HG03521 (cell line): ENCODE data around the gene MNT.

ENCODE experiments used
- ATAC-seq: cut with Tn5 transposase; IDR thresholded peaks from one replicate; pipeline ENCODE4 v1.9.1; 2021; ENCODE audit warnings: mild to moderate bottlenecking, moderate library complexity; ENCODE audit not compliant: unreplicated experiment

Gene MNT

DNA sequence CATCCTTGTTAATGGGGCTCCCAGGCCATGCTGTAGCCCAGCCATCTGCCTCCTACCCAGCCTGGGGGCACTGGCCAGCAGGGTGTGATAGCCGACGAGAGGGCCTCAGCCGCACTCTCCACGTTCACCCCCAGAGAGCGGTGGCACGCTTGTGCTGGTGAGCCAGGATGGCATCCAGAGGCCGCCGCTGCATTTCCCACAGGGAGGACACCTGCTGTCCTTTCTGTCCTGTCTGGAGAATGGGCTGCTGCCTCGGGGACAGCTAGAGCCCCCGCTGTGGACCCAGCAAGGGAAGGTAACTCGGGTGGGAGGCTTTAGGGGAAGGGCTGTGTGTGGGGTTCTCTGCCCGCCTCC lies 36.1 kb downstream of the MNT start:
- ATAC-seq = no peak

GRCh38 chr17:2363851-2364762 lies 36.8 kb downstream of the MNT start:
- no peak for ATAC-seq

DNA sequence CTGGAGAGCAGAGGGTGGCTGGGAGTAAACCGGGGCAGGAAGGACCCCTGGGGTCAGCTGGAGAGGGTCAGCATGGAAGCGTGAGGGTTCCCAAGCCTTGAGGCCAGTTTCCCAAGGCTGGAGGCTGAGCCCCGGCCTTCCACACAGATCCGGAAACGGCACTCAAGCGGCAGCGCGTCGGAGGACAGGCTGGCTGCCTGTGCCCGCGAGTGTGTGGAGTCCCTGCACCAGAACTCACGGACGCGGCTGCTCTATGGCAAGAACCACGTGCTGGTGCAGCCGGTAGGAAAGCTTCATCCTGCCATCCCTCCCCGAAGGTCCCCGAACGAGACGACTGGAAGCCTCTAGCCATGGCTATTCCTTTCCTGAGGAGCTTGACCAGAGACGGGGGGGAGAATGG lies 37.5 kb downstream of the MNT start:
- ATAC-seq = no peak

DNA sequence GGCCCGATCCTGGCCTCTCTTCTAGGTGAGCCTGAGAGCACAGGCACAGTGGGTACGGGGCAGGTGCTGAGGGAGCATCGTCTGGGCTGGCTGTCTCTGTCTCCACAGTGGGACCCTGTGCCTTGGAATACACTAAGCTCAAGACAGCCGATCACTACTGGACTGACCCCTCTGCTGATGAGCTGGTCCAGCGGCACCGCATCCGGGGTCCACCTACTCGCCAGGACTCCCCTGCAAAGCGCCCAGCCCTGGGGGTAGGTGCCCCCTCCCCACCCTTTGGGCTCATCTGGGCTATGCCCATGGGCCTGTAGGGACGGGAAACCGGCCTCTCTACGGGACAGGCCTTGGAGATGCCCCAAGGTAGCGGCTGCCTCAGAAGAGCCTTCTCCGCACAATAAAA lies 38.0 kb downstream of the MNT start:
- ATAC-seq = no peak

- no peak for ATAC-seq
These were observed 38.4 kb downstream of the MNT start for GRCh38 chr17:2362416-2362815.

GRCh38 chr17:2362016-2362415 lies 38.8 kb downstream of the MNT start:
- ATAC-seq = no peak

DNA sequence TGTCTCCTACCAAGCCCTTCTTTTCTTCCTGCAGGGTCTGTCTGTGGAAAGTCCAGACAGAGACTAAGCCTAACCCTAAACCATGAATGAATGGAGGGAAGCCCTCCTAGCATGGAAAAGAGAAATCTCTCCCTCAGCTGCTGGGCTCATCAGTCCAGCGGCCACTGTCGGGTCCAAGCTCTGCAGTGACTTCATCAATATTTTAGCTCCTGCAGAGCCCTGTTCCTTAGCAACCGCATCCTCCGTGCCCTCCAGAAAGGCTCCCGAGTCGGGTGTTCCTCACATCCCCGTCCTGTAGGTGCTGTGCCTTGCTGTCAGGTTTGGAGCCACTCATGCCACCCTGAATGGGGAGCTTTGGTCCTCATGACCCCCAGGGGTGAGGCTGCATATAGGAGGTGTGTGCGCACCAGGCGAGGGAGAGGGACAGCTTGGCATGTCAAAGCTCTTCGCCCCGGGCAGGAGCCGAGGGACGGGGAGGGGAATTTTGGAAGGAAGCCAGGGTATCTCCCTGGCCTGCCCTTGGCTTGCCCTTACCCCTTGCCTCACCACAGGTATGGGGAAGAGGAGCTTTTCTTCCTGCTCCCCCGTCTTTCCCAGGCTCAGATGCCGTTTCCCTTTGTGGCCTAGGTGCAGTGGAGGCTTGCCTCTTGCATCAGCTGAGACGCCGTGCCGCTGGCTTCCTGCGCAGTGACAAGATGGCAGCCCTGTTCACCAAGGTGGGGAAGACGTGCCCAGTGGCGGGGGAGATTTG lies 39.7 kb downstream of the MNT start:
- ATAC-seq = no peak

DNA sequence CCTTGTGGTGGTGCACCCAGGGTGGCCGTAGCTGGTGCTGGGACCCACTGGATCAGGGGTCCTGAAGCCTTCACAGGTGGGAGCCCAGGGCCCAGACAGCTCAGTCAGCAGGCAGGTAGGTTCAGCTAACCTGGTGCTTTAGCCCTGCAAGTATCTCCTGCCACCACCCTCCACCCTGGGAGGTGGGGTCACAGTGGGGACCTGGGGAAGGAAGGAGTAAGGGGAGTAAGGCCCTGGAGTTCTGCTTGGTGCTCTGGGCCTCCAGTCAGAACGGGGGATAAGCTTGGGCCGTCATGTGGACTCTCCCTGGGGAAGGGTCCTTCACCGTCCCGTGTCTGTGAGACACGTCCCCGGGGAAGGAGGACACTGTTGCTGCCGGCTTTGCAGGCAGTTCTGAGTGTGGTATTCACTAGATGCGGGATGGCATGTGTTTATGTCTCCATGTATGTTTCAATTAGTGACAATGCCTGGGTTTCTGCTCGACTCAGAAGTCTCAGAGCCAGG lies 42.9 kb downstream of the MNT start:
- ATAC-seq = no peak

DNA sequence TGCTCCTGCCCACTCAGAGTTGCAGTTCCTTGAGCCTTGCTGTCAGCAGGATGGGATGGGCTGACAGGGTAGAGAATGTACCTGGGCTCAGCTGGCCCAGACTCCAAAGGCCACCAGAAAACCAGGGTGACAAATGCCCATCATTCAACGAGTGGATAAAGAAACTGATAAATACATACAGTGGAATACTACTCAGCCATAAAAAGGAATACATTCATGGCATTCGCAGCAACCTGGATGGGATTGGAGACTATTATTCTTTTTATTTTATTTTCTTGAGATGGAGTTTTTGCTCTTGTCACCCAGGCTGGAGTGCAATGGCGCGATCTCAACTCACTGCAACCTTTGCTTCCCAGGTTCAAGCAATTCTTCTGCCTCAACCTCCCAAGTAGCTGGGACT lies 43.6 kb downstream of the MNT start:
- no peak for ATAC-seq

GRCh38 chr17:2354311-2354710 lies 46.5 kb downstream of the MNT start:
- ATAC-seq = no peak

DNA sequence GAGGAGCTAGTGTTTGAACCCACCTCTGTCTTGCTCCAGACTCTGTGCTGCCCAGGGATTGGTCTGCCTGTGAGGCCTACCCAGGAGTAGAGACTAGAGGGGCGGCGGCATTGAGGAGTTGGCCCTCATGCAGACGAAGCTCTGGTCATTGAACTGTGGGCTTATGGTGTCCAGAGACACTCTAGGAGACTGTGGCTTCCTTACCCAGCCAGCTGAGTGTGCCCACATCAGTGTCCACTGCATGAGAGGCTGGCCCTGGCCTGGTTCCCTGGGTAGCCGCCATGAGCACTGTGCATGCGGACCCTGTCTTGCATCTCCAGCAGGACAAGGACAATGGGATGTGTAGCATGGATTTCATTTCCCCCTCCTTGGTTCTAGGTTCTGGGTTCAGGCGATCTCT lies 49.6 kb downstream of the MNT start:
- no peak for ATAC-seq

- ATAC-seq = no peak
These were observed 52.8 kb downstream of the MNT start for GRCh38 chr17:2347805-2348685.

- ATAC-seq = no peak
These were observed 54.4 kb downstream of the MNT start for GRCh38 chr17:2346475-2346874.

DNA sequence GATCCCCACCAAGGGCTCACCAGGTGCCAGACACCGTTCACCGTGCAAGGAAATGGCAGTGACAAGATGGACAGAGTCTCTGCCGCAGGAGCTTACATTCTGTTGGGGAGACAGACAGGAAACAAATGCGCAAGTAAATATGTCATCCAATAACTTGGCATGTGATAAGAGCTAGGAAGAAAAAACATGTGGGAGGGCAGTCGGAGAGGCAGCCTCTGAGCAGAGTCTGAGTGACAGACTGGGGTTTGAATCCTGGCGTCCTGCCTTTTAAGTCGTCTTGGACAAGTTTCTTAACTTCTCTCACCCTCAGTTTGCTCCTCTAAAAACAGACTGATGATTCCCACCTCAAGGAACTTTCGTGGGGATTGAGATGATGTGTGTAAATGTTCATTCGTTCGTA lies 56.3 kb downstream of the MNT start:
- ATAC-seq = no peak

- no peak for ATAC-seq
These were observed 57.4 kb downstream of the MNT start for GRCh38 chr17:2343421-2343820.

DNA sequence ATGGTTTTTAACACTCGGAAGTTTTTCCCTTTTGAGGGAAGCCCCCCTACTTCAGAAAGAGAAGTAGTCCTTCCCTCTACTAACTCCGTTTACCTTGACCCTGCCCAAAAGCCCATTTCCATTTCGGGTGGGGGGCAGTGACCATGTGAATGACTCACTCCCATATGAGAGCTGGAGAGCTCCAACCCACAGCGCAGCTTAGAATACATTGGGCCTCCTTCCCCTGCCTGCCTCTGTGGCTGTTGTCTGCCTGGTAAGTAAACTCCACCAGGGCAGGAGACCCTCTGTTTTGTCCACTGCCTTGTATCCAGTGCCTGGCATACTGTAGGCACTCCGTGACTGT lies 62.6 kb downstream of the MNT start:
- ATAC-seq = no peak

DNA sequence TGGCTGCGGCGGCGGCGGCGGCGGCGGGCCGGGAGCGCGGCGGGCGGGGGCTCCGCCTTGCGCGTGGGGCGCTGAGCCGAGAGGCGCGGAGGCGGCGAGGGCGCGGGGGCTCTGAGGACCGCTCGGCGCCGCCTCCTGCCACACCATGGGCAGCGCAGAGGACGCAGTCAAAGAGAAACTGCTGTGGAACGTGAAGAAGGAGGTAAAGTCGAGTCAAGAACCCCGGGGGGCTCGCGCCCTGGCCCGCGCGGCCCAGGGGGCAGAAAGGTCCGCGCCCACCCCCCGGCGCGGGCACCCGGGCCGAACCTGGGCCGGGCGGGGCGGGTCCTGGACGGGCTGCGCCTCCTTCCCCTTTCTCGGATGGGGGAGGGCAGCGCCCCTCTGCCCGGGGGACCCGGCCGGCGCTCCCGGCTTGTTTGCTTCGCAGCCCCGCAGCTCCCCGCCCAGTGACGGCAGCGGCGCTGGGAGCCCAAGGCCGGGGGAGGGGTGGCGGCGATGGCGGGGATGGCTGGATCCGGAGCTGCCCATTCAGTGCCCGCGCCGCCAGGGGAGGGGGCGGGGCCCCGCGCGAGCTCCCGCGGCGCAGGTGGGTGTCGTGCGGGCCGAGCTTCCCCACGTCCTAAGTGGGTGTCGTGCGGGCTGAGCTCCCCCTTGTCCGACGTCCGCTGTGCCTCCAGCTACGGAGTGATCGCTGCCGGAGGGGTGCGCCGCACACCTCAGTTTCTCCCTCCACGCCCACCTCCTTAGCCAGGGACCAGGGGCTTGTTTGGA lies 63.1 kb downstream of the MNT start:
- ATAC-seq = peak; percentile 32

- peak; percentile 26 for ATAC-seq
These were observed 63.9 kb downstream of the MNT start, which contains the start of gene SGSM2 for GRCh38 chr17:2336852-2337543. Gene SGSM2 (plus strand): TSS chr17:2337501. CDS start chr17:2337689, 188 bp downstream.

DNA sequence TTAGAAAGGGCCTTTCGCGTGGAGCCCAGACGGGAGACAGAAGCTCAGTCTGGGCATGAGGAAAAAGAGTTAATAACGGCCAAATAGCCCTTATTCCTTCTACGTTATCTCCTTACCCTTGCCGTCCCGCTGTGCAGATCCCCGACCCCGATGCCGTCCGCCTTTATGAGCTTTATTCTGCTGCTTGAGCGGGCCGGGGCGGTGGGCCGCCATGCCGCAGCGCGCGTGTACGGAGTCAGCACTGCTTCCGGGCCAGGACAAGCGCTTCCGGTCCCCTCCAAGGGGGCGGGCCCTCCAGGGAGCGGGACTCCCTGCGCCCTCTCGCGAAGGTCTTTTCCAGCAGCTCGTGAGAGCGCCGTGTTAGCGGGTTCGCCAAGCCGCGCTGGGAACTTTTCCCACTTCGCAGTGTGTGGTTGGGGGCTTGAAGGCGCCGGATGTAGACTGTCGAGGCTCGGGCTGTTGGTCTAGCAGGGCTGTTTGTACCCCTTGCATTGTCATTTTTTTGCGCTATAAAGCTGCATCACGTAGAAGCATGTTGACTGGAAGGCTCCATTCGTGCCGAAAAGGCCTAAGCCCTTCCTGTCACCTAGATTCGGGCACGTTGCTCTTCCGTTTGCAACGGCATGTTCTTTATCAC lies 64.5 kb downstream of the MNT start, which contains the start of gene TSR1:
Gene TSR1, minus strand, starts transcription at position 243 of the 637 bp plus-strand sequence. Its CDS starts 30 bp downstream, at position 213.
- ATAC-seq = peak; percentile 72
